BJ (cell line): Measurements from ENCODE around the gene DNM1. TPM values are rescaled to one million over a fixed set of nuclear protein-coding genes. Genes with fewer than 3 reads are reported as not detected.

ENCODE experiments used
- CTCF ChIA-PET: fragments of 350-600 bp; formaldehyde crosslinking; extraction: SDS; loops from one replicate; lab custom pipeline; 2021; ENCODE audit warnings: antibody characterized with exemption, inconsistent platforms; lab: Yijun Ruan, JAX
- POLR2A ChIA-PET: fragments of 300-600 bp; sonication (Branson Sonifier 250); formaldehyde crosslinking; extraction: SDS; loops from one replicate; lab custom pipeline; 2021; ENCODE audit warnings: antibody characterized with exemption; lab: Charles Lee
- DNase-seq: peaks from one replicate; pipeline ENCODE4 v3.0.0-alpha.2; 2011; ENCODE audit warnings: low read depth
- H3K27me3 ChIP-seq: 2 replicates; pipeline ENCODE4 v1.6.0; 2011; ENCODE audit warnings: low read length; ENCODE audit not compliant: control insufficient read depth, insufficient read depth
- H3K36me3 ChIP-seq: 2 replicates; pipeline ENCODE4 v1.5.1; 2011; ENCODE audit warnings: low read length; ENCODE audit not compliant: control insufficient read depth, insufficient read depth
- H3K4me3 ChIP-seq: 2 replicates; pipeline ENCODE4 v1.5.1; 2011; ENCODE audit warnings: low read depth, mild to moderate bottlenecking, control low read depth, low read length
- polyA plus RNA-seq: library from polyadenylated mRNA; depleted of rRNA; stranded (reverse); fragments of >200 nt; gene quantifications from 2 replicates; pipeline ENCODE4 v1.2.3, GENCODE V29; 2011
- TF ChIP-seq, protein P1 (sequence below): IDR thresholded peaks from 2 replicates; pipeline ENCODE4 v1.5.1; 2011; ENCODE audit warnings: low read depth, mild to moderate bottlenecking, control low read depth, inconsistent platforms, low read length, moderate library complexity; ENCODE audit not compliant: insufficient read depth

Gene DNM1
- polyA plus RNA-seq, 1 experiment, result 8.4 TPM

DNA sequence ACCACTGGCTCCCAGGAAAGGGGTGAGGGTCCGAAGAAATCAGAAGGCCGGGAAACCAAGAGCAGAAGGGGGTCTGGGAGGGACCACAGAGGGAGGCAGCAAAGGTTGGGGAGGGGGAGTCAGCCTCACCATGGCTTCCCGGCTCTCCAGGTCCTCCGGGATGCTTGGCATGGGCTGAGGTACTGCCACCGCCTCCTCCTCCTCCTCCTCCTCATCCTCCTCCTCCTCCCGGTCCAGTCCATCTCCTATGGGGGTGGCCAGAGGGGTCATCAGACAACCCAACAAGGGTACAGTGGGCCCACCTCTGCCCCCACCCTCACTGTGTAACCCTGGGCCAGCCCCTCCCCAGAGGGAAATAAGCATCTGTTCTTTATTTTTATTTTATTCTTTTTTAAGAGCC is 55.1 kb downstream of the DNM1 start:
- DNase-seq, result no peak
- Histone ChIP-seq H3K27me3 (no peaks in the 10 kb centered on the region), H3K36me3 (peaks cover 58% of the 10 kb centered on the region), H3K4me3 (no peak overlapping the region)
- ChIA-PET POLR2A (no interaction called here), CTCF (no interaction called here)
- TF ChIP-seq, protein P1, sequence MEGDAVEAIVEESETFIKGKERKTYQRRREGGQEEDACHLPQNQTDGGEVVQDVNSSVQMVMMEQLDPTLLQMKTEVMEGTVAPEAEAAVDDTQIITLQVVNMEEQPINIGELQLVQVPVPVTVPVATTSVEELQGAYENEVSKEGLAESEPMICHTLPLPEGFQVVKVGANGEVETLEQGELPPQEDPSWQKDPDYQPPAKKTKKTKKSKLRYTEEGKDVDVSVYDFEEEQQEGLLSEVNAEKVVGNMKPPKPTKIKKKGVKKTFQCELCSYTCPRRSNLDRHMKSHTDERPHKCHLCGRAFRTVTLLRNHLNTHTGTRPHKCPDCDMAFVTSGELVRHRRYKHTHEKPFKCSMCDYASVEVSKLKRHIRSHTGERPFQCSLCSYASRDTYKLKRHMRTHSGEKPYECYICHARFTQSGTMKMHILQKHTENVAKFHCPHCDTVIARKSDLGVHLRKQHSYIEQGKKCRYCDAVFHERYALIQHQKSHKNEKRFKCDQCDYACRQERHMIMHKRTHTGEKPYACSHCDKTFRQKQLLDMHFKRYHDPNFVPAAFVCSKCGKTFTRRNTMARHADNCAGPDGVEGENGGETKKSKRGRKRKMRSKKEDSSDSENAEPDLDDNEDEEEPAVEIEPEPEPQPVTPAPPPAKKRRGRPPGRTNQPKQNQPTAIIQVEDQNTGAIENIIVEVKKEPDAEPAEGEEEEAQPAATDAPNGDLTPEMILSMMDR, result no peak

DNA sequence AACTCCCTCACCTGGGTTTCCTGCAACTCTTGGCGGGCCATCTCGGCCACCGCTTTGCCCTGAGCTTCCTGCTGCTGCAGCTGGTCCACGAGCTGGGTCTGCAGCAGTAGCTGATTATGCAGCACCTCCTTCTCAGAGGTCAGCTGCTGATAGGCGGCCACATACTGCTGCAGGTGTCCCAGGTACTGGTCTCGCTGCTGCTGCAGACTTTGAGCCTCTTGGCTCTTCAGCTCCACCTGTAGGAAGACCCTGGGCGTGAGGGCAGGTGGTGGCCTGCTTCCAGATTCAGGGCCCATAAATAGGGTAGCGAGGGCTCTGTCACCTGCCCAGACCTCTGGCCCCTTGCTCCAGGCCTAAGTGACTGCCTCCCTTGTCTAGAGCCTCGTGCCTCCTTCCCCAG is 56.0 kb downstream of the DNM1 start:
- Histone ChIP-seq H3K36me3 (peaks cover 57% of the 10 kb centered on the region), H3K4me3 (no peak overlapping the region), H3K27me3 (no peaks in the 10 kb centered on the region)
- no peak for DNase-seq
- TF ChIP-seq, protein P1, result no peak
- ChIA-PET POLR2A (no interaction called here), CTCF (no interaction called here)

DNA sequence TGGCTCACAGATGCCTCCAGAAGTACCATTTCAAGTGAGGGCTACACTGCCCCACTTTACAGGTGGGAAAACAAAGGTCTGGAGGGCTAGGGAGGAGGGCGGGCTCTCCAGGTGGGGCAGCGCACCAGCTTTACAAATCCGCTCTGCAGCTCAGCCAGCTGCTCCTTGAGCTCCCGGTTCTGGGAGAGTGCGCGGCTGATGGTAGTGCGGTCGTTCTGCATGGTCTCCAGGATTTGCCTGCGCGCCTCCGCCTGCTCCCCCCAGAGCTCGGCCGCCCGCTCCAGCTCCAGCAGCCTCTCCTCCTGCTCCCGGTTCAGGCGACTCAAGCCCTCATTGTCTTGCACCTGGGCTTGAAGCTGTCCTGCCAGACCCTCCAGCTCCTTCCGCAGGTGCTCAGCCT is 57.2 kb downstream of the DNM1 start:
- H3K36me3 ChIP-seq, result peaks cover 59% of the 10 kb centered on the region
- CTCF ChIA-PET, result interaction anchor here (0.9 kb wide), 1 partner anchor 39 kb away, joined by 3 read pairs; no protein-coding TSS in a partner anchor
- no peak overlapping the region for H3K4me3 ChIP-seq
- H3K27me3 ChIP-seq, result no peaks in the 10 kb centered on the region
- TF ChIP-seq, protein P1, result no peak
- POLR2A ChIA-PET, result interaction anchor here (0.6 kb wide), 1 partner anchor 32 kb away, joined by 6 read pairs; no protein-coding TSS in a partner anchor
- no peak for DNase-seq

DNA sequence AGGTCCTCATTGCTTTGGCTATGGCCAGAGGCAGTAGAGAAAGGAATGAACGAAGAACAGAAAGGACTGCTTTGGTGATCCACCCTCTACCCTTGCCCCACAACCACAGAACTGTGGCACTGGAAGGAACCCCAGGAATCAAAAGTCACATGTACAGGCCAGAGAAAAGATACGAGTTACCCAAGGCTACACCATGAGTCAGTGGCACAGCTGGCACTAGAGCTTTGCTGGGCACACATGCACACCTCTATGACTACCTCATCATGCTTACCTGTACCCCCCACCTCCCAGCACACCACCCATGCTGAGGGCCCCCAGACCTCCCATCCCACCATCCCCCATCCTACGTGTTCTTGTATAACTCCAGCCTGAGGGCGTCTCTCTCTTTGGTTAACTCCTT is 59.5 kb downstream of the DNM1 start:
- ChIA-PET POLR2A (no interaction called here), CTCF (interaction anchor here (1.5 kb wide), 1 partner anchor 9 kb away, joined by 4 read pairs; no protein-coding TSS in a partner anchor)
- no peaks in the 10 kb centered on the region for H3K27me3 ChIP-seq
- H3K36me3 ChIP-seq, result peaks cover 62% of the 10 kb centered on the region
- no peak for DNase-seq
- TF ChIP-seq, protein P1, result no peak
- H3K4me3 ChIP-seq, result no peak overlapping the region

DNA sequence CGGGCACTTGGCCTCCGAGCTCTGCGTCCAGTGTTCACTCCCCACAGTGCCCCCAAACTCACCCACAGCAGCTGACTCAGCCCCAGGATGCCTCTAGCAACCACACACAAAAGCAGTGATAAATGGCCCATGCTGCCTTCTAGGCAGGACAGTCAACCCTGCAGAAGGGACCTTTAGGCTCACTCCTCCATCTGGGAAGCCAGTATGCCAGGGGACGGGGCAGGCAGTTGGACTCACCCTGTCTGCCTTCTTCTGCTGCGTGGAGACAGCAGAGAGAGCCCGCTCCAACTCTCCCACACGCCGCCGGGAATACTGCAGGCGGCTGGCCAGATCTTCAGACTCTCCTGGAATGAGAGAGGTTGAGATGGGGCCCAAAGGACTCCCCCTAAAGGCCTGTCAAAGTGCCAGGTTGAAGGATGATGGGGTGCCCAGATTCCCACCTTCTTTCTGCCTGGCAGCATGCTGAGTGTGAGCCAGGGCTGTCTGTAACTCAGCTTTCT is 62.2 kb downstream of the DNM1 start:
- DNase-seq, result no peak
- CTCF ChIA-PET, result interaction anchor here (0.7 to 2.0 kb wide), 2 partner anchors 10 to 66 kb away, joined by 5 to 7 read pairs; no protein-coding TSS in a partner anchor
- H3K4me3 ChIP-seq, result no peak overlapping the region
- TF ChIP-seq, protein P1, result no peak
- no peaks in the 10 kb centered on the region for H3K27me3 ChIP-seq
- peaks cover 50% of the 10 kb centered on the region for H3K36me3 ChIP-seq
- POLR2A ChIA-PET, result no interaction called here
